Small intestine (tissue), 7 donors: ENCODE results near the gene RPL3. TPM values are rescaled to one million over a fixed set of nuclear protein-coding genes. Genes with fewer than 3 reads are reported as not detected.

ENCODE experiments used
- DNase-seq, 2 donors: peaks; one replicate each; pipeline versions ENCODE4 v3.0.0 to v3.0.0-alpha.2; 2013
- FAIRE-seq: peaks from 2 replicates; lab custom pipeline; 2012; peaks lifted over from hg19 to GRCh38; lab: Jason Lieb, UNC
- H3K27ac ChIP-seq, 3 donors: one replicate each; pipeline ENCODE4 v1.5.1; 2013; ENCODE audit warnings: low read length in 2 of 3, mild to moderate bottlenecking in 2 of 3, control low read depth in 1 of 3, inconsistent platforms in 1 of 3, low read depth in 1 of 3, moderate library complexity in 1 of 3
- H3K27me3 ChIP-seq, 3 donors: one replicate each; pipeline ENCODE4 v1.6.1; 2013; ENCODE audit warnings: low read length in 3 of 3, inconsistent platforms in 1 of 3; ENCODE audit not compliant: control insufficient read depth in 3 of 3, insufficient read depth in 3 of 3
- H3K36me3 ChIP-seq, 3 donors: one replicate each; pipeline ENCODE4 v1.6.1; 2013; ENCODE audit warnings: low read length in 3 of 3, inconsistent platforms in 1 of 3, low read depth in 1 of 3, mild to moderate bottlenecking in 1 of 3, moderate library complexity in 1 of 3; ENCODE audit not compliant: control insufficient read depth in 3 of 3, insufficient read depth in 2 of 3
- H3K4me1 ChIP-seq, 3 donors: one replicate each; pipeline ENCODE4 v1.6.1; 2013; ENCODE audit warnings: low read length in 2 of 3, inconsistent platforms in 1 of 3, low read depth in 1 of 3, mild to moderate bottlenecking in 1 of 3, moderate library complexity in 1 of 3; ENCODE audit not compliant: control insufficient read depth in 3 of 3, insufficient read depth in 2 of 3
- H3K4me3 ChIP-seq, 3 donors: one replicate each; pipeline ENCODE4 v1.5.1; 2013; ENCODE audit warnings: low read length in 3 of 3, control low read depth in 1 of 3, inconsistent platforms in 1 of 3, low read depth in 1 of 3, mild to moderate bottlenecking in 1 of 3, moderate library complexity in 1 of 3
- H3K9me3 ChIP-seq, 2 donors: one replicate each; pipeline ENCODE4 v1.6.1; 2013; ENCODE audit warnings: low read depth in 1 of 2, low read length in 1 of 2; ENCODE audit not compliant: control insufficient read depth in 2 of 2, insufficient read depth in 1 of 2
- WGBS, 3 donors: extraction: QIAGEN DNeasy Blood & Tissue Kit; methylation state at CpG; one replicate each; pipeline ENCODE4 v1.1.7; 2013; 5-methylcytosine and 5-hydroxymethylcytosine counted together
- polyA plus RNA-seq, 4 donors: library from polyadenylated mRNA; stranded (reverse) in 3 of 4; unstranded in 1 of 4; fragments of 200-250 nt in 3 of 4; fragments of 120-200 nt in 1 of 4; gene quantifications; one replicate each; pipeline versions ENCODE4 v1.2.1 to v1.2.3, GENCODE V29; 2013
- donor health status: healthy with polysubstance abuse.
- donor health status: control.
- donor health status: control.
- donor health status: Bipolar disorder and iron deficiency.
- donor health status: healthy.

RPL3 gene
- polyA plus RNA-seq, 4 donors = 1,757 to 4,298 (median 3,733) TPM

DNA sequence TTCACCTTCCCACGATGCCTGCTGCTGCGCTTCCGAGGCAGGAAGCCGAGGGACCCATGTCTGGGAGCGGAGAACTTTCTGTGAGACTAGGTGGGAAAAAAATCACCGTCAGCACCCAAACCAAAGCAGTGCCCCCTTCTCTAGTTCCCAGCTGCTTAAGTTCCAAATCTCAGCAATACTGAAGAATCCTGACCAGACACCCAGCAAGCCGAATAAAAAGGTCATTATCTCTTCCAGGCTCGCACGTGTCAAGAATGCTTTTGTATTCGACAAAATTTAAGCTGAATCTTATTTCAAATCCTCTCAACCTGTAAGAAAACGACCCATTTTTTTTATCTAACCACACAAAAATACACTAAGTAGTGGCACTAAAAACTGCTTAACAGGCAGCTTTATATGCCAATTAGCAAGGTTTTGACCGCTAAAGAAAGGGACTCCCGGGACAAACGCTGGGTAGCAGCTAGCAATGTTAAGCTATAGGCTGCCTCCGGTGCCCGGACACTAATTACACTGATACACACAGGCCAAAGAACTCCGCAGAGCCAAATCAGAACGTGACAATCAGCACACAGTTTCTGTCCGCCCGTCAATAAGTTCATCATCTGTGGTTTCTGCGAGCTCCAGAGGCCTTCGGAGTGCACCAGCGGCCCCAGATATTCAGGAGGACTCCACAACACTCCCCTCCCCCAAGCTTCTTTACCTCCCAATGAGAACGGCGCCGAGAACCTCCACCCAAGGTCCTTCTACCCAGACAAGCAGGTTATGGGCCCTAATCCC is 728 bp downstream of the RPL3 start:
- H3K4me1 ChIP-seq = peaks cover 0 to 31% (median 2%) of the 10 kb centered on the region in 3 donors
- H3K4me3 ChIP-seq = peak overlapping the region; percentile 69 to 86 (median 83)
- H3K27ac ChIP-seq = peak overlapping the region; percentile 76 to 100 (median 100)
- WGBS, 3 donors = 0 to 3% (median 1%) methylated on average over 23 to 26 of the region's 26 CpGs
- no peaks in the 10 kb centered on the region for H3K9me3 ChIP-seq
- peaks cover 17 to 48% (median 22%) of the 10 kb centered on the region in 3 donors for H3K36me3 ChIP-seq
- DNase-seq (peak in 1 of 2 donors; percentile 56), FAIRE-seq (no peak)
- H3K27me3 ChIP-seq = no peaks in the 10 kb centered on the region

DNA sequence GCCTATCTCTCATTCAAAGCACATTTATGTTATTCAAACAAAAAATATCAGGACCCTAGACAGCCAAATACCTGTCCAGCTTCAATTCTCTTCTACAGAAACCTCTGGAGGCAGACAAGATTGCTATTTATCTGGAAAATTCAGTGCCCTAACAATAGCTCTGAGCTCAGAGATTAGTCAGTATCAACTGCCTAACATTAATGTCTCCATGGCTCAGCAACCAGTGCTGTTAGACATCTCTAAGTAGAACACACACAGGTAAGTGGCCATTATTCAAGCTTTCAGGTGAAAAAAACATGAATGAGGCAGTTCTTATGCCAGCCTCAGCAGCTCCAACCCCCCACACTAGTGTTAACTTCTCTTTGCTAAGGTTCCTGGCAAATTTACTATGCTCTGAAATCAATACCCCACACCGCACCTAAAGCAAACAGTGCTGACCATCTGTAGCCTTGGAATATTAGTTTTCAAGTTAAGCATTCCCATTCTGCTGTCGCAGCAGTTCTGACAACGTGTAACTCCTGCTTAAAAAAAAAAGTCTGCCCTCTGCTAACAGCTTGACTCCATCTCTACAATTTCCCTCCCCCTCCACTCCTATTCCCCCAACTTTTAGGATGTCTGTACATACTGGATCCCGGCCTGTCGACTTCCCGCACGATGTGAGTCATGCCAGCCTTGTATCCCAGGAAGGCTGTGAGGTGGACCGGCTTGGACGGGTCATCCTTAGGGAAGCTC is 1.5 kb downstream of the RPL3 start:
- DNase-seq (no peak), FAIRE-seq (no peak)

DNA sequence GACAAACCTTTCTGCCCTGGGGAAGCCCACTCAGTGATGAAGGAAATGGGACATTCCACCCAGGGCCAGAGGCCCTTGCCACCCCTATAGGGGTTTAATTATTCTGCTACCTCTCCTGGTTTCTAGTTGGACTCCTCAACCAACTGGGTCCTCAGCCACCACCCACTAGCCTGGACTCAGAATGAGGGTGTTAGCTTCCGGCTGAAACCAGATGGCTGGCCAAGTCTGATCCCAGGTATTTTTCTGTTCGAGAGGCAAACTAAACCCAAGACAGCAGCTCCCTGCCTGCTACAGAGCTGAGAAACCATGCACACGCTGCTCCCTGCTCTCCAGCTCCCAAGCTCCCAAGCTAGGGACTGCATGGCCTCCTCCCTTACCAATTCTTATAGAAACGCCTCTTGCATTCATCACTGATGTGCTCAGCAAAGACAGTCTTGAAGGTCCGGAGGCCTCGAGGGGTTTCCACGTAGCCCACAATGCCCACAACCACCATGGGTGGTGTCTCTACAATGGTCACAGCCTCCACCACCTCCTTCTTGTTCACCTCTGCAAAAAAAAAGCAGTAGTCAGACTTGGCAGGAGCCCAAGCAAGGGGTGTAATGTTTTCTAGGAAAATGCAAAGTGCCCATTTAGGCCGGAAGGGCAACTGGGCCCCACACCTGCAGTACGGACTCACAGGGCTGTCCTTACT is 2.2 kb downstream of the RPL3 start:
- H3K9me3 ChIP-seq = no peaks in the 10 kb centered on the region
- H3K4me1 ChIP-seq = peaks cover 0 to 31% (median 2%) of the 10 kb centered on the region in 3 donors
- H3K27ac ChIP-seq = peak overlapping the region; percentile 3 to 100 (median 6)
- 19 to 32% (median 23%) methylated on average over 9 of the region's 9 CpGs for WGBS, 3 donors
- FAIRE-seq (no peak), DNase-seq (no peak)
- H3K4me3 ChIP-seq = peak overlapping the region in 2 of 3 donors; percentile 69 to 83
- no peaks in the 10 kb centered on the region for H3K27me3 ChIP-seq
- H3K36me3 ChIP-seq = peaks cover 24 to 62% (median 28%) of the 10 kb centered on the region in 3 donors

More for the DNA sequence above, 1.5 kb downstream of the RPL3 start:
- H3K4me1 ChIP-seq = peaks cover 0 to 31% (median 2%) of the 10 kb centered on the region in 3 donors
- H3K27ac ChIP-seq = peak overlapping the region in 2 of 3 donors; percentile 100
- H3K27me3 ChIP-seq = no peaks in the 10 kb centered on the region
- no peaks in the 10 kb centered on the region for H3K9me3 ChIP-seq
- 3 to 15% (median 9%) methylated on average over 9 of the region's 9 CpGs for WGBS, 3 donors
- H3K36me3 ChIP-seq = peaks cover 19 to 55% (median 24%) of the 10 kb centered on the region in 3 donors
- H3K4me3 ChIP-seq = peak overlapping the region; percentile 23 to 83 (median 69)

DNA sequence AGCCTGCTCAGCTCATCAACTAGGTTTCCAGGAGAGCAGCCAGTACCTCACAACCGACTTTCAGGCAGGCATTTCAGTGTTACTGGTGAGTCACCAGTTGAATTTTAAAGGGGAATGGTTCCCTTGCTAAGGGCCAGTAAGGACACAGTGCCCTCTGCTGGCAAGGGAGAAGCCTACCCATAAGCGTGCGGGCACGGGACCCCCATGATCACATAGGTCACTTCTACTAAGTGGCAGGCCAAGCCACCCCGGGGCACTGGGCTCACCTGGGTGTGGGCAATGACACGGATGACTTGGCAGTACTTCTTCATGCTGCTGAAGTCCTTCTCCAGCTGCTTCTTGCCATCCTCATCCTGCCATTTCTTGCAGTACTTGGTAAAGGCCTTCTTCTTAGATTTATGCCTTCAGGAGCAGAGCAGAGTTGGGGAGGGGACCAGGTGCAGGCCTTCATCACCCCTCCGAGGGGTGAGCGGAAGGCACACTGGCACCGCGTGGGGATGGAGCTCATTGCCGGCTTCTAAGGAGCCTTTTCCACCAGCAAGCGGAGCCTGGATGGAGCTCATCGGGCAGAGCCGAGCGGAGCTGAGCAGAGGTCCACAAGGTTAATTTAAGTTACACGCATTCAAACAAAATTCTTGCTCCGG is 2.9 kb downstream of the RPL3 start:
- H3K4me3 ChIP-seq = peak overlapping the region in 1 of 3 donors; percentile 83
- H3K36me3 ChIP-seq = peaks cover 24 to 69% (median 28%) of the 10 kb centered on the region in 3 donors
- H3K4me1 ChIP-seq = peaks cover 0 to 31% (median 2%) of the 10 kb centered on the region in 3 donors
- H3K27ac ChIP-seq = peak overlapping the region in 2 of 3 donors; percentile 12 to 100
- H3K9me3 ChIP-seq = no peaks in the 10 kb centered on the region
- H3K27me3 ChIP-seq = no peaks in the 10 kb centered on the region
- DNase-seq = peak; percentile 82 to 88
- no peak for FAIRE-seq
- WGBS, 3 donors = 38 to 45% (median 40%) methylated on average over 17 of the region's 17 CpGs

DNA sequence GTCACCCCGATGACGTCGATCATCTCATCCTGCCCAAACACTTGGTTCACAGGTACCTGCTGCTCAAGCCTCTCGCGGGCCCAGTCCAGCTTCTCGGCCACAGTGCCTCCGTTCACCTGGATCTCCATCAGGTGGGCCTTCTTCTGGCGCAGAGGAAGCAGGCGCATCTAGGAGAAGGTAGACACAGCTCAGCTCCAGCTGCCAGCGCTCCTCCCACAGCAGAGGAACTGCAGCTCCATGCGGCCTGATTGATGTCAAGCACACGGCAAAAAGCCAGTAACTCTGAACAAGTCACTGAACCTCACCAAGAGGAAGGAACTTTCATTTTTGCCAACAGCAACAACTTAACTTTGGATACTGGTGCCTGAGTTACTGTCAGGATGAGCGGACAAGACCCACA is 4.0 kb downstream of the RPL3 start:
- no peak for FAIRE-seq

DNA sequence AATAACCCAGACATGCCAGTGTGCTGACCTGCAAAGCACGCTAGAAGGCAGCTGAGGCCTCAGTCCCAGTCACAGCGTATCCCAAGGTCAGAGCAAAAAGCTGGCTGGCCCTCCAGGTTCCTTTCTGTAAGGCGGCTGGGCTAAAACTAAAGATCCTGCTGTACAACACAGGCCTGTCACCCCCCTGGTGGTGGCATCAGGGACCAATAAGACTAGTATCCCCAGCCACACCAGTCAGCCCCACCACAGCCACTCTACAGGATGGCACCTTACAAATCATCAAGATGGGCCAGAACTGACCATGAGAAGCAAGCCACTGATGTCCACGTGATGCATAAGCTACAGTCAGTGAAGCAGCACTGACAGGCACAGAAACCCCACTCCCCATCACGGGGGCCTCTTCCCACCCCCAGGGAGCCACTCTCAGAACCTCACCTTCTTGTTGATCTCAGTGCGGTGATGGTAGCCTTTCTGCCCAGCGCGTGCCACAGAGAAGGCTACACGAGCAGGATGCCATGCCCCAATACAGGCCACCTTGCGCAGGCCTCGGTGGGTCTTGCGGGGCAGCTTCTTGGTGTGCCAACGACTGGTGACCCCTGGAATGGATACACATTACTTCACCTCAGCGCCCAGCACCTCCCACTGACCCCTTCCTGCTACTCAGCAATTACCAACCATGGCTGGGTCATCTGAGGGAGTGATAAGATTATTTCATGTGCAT is 5.0 kb downstream of the RPL3 start:
- FAIRE-seq = no peak
- WGBS, 3 donors = 84 to 87% (median 85%) methylated on average over 14 of the region's 14 CpGs
- Histone ChIP-seq H3K27ac (no peak overlapping the region), H3K27me3 (no peaks in the 10 kb centered on the region), H3K4me1 (peaks cover 0 to 31% (median 2%) of the 10 kb centered on the region in 3 donors), H3K4me3 (no peak overlapping the region), H3K9me3 (no peaks in the 10 kb centered on the region), H3K36me3 (peaks cover 24 to 75% (median 28%) of the 10 kb centered on the region in 3 donors)
- no peak for DNase-seq

More for the DNA sequence above, 4.0 kb downstream of the RPL3 start:
- no peaks in the 10 kb centered on the region for H3K9me3 ChIP-seq
- no peak overlapping the region for H3K4me3 ChIP-seq
- no peak for DNase-seq
- peaks cover 0 to 31% (median 2%) of the 10 kb centered on the region in 3 donors for H3K4me1 ChIP-seq
- peak overlapping the region in 1 of 3 donors; percentile 12 for H3K27ac ChIP-seq
- WGBS, 3 donors = 84 to 86% (median 85%) methylated on average over 13 of the region's 13 CpGs
- H3K36me3 ChIP-seq = peaks cover 24 to 75% (median 28%) of the 10 kb centered on the region in 3 donors
- H3K27me3 ChIP-seq = no peaks in the 10 kb centered on the region

DNA sequence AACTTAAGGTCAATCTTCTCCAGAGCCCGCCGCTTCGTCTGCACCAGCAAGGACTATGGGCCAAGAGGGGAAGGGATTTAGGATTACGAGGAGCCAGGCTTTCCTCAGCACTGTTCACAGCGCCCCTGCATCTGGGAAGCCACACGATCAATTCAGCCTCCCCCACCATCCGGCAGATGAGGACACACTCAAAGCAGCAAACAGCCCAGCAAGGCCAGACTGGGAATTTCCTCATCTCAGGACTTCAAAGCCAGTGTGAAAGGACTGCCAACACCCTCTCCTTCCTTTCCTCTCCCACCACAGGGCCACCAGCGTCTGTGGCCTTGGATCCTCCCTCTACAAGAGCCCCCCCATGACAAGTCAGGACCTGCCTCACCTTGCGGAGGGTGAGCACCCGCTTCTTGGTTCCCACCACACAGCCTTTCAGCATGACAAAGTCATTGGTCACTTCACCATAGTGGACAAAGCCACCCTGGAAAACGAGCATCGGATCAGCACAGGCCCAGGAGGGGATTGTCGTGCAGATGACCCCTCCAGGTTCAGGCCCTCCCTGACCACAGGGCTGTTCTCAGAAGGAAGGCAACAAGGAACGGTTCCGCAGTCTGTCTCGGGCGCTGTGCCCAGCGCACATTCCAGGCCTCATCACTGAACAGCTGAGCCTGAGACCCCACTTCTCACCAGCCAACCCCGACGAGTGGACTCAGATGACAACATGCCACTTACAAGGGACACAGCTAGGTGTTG is 6.0 kb downstream of the RPL3 start:
- H3K36me3 ChIP-seq = peaks cover 24 to 75% (median 28%) of the 10 kb centered on the region in 3 donors
- 82 to 88% (median 82%) methylated on average over 17 to 20 of the region's 20 CpGs for WGBS, 3 donors
- DNase-seq (no peak), FAIRE-seq (no peak)
- H3K27ac ChIP-seq = no peak overlapping the region
- no peak overlapping the region for H3K4me3 ChIP-seq
- H3K27me3 ChIP-seq = no peaks in the 10 kb centered on the region
- H3K4me1 ChIP-seq = peaks cover 0 to 31% (median 3%) of the 10 kb centered on the region in 3 donors
- H3K9me3 ChIP-seq = no peaks in the 10 kb centered on the region
